IPS DF 6.9 (cell line): ENCODE measurements around the gene ZFYVE19.
"Not testable (repeated sequence)": the region's sequence is repeated elsewhere in the genome, so short reads cannot be mapped to it uniquely, and the experiment has no call there.

Source experiments
- DNase-seq: peaks from one replicate; pipeline ENCODE4 v3.0.0-alpha.2; 2013; ENCODE audit warnings: low read depth, low spot score
- H3K27ac ChIP-seq: one replicate; pipeline ENCODE4 v1.5.1; 2013; ENCODE audit warnings: low read length, control low read depth
- H3K27me3 ChIP-seq: 2 replicates; pipeline ENCODE4 v1.6.1; 2013; ENCODE audit warnings: mild to moderate bottlenecking, low read length; ENCODE audit not compliant: control insufficient read depth, insufficient read depth
- H3K36me3 ChIP-seq: 2 replicates; pipeline ENCODE4 v1.6.1; 2013; ENCODE audit warnings: low read length; ENCODE audit not compliant: control insufficient read depth, insufficient read depth
- H3K4me1 ChIP-seq: 2 replicates; pipeline ENCODE4 v1.6.1; 2013; ENCODE audit warnings: low read length; ENCODE audit not compliant: control insufficient read depth, insufficient read depth
- H3K4me3 ChIP-seq: 2 replicates; pipeline ENCODE4 v1.5.1; 2013; ENCODE audit warnings: mild to moderate bottlenecking, low read length
- H3K9me3 ChIP-seq: 2 replicates; pipeline ENCODE4 v1.6.1; 2013; ENCODE audit warnings: low read length, inconsistent platforms; ENCODE audit not compliant: control insufficient read depth, insufficient read depth
- WGBS: extraction: QIAGEN DNeasy Blood & Tissue Kit; methylation state at CpG from one replicate; pipeline ENCODE4 v1.1.7; 2013; ENCODE audit warnings: mixed read lengths, missing lambda C conversion rate; ENCODE audit not compliant: insufficient read length, insufficient coverage; 5-methylcytosine and 5-hydroxymethylcytosine counted together

Gene ZFYVE19

GRCh38 chr15:40861147-40861546 is 54.3 kb downstream of the ZFYVE19 start:
- WGBS = no CpG with 5 or more reads among the region's 4 CpGs
- peaks cover 13% of the 10 kb centered on the region; the same call in 1 of the 2 replicates for H3K36me3 ChIP-seq
- H3K4me3 ChIP-seq, DNase-seq, H3K4me1 ChIP-seq, H3K27ac ChIP-seq, H3K9me3 ChIP-seq, H3K27me3 ChIP-seq: not testable (repeated sequence)

- no peak for DNase-seq
- H3K27ac ChIP-seq = no peak overlapping the region
- WGBS = no CpG with 5 or more reads among the region's 4 CpGs
- no peaks in the 10 kb centered on the region for H3K9me3 ChIP-seq
- no peaks in the 10 kb centered on the region for H3K36me3 ChIP-seq
- no peaks in the 10 kb centered on the region for H3K4me1 ChIP-seq
- H3K27me3 ChIP-seq = no peaks in the 10 kb centered on the region
- no peak overlapping the region for H3K4me3 ChIP-seq
These were observed 56.9 kb downstream of the ZFYVE19 start for GRCh38 chr15:40863660-40864270.
